Posterior cingulate gyrus (tissue), 11 donors: Measurements from ENCODE around the gene GRIK4.

ENCODE experiments used
- DNase-seq, 10 donors: peaks; one replicate each; pipeline versions ENCODE4 v3.0.0 to v3.0.0-alpha.2; 2020 to 2021; ENCODE audit warnings: mixed read lengths in 3 of 10
- intact Hi-C: fragments of 100-400 bp; cut with DNase I; formaldehyde crosslinking; loops from one replicate; pipeline ENCODE4 v1.15.1; 2023

GRIK4 gene

DNA sequence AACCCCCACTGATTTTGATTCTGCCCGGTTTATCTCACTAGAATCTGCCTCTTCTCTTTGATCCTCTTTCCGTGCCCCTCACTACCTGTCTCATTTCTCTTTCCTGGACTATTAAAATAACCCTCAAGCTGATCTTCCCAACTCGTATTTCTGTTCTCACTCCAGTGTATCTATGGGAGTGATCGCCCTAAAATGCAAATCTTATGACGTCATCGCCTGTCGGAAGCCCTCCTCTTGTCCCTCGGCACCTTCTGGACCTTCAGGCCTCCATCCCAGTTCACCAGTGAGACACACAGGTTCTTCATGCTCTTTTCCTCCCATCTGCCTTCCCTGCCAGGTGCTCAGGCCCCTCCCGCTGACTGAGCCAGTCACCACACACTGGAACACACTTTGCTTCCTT lies 277.8 kb downstream of the GRIK4 start:
- intact Hi-C loops: no loop called here
- DNase-seq: peak in 1 of 10 donors; percentile 24

DNA sequence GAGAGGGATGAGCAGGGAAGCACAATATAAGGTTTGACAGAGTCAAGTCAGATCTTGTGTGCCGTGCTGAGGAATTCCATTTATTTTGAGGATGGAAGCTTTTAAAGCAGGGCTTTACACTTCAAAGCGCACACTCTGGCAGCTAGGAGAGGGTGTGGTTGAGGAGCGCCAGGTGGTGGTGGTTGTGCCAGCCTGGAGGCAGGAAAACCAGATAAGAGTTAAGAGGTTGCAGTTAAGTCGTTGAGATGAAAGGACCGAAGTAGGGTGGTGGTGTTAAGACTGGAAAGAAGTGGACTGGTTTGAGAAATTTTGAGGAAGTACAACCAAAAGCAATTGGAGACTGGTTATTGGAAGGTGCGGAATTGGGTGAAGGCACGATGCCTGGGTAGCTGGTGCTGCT lies 280.8 kb downstream of the GRIK4 start:
- peak in 1 of 10 donors; percentile 14 for DNase-seq
- intact Hi-C loops: no loop called here

DNA sequence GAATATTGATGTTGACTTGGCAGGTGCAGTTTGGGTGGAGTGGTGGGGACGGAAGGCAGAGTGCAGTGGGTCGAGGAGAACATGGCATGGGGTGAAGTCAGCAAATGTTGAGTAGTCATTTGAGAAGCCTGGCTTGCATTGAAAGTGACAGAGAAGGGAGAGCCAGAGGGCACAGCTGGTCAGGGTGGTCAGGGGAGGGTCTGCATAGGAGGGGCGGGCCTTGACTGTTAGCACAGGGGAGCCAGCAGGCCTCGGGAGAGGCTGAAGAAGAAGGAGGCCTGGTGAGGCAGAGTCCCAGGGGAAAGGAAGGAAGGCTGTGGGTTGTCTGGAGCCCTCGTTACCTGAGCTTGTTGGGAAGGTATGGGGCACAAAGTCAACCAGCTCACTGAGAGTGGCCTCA lies 281.6 kb downstream of the GRIK4 start:
- no peak for DNase-seq
- intact Hi-C loops: no loop called here

DNA sequence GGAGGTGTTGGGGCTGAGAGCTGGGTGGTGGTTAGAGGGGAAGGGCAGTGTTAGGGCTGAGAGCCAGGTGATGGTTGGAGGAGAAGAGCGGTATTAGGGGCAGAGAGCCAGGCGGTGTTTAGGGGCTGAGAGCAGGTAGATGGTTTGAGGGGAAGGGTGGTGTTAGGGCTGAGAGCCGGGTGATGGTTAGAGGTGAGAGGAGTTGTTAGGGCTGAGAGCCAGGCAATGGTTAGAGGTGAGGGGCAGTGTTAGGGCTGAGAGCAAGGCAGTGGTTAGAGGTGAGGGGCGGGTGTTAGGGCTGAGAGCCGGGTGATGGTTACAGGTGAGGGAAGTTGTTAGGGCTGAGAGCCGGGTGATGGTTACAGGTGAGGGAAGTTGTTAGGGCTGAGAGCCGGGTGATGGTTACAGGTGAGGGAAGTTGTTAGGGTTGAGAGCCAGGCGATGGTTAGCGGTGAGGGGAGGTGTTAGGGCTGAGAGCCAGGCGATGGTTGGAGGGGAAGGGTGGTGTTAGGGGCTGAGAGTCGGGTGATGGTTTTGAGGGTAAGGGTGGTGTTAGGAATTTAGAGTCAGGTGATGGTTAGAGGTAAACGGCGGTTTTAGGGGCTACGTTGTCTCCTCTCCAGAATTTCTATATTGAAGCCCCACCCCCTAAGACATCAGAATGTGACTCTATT lies 282.4 kb downstream of the GRIK4 start:
- intact Hi-C loops: no loop called here
- no peak for DNase-seq

DNA sequence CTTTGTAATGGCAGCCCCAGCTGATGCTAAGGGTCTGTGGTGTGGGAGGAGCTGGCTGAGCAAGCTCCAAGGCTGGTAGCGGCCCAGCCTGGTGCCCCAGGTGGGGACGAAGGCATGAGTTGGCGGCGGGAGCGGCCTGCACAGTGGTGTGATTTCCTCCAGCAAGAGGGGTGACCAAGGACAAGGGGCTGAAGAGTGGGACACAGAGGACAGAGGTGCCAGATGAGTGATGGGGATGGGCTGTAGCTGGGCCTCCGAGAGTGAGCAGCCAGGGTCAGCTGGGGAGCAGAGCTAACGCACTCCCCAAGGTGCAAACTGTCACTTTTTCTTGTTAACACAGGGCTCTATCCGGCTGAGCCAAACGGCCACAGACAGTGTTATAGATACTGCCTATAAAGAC lies 283.2 kb downstream of the GRIK4 start:
- intact Hi-C loops: no loop called here
- DNase-seq: peak in 1 of 10 donors; percentile 69

DNA sequence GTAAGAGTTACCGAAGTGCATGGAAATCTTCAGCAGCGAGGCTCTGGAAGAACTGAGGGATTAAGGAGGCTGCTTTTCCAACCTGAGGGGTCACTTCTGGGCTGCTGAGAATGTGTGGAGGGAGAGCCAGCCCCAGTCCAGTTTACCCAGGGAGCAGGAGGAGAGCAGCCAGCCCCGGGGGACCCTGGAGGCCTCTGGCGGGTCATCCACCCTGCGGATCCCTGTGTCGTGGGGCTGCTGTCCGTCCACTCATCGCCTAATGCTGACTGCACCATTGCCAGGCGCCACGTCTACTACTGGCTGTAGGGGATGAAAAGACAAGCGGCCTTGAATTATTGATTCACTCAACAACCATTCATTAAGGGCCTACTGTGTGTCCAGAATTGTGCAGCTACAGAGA lies 283.6 kb downstream of the GRIK4 start:
- intact Hi-C loops: no loop called here
- DNase-seq: no peak

DNA sequence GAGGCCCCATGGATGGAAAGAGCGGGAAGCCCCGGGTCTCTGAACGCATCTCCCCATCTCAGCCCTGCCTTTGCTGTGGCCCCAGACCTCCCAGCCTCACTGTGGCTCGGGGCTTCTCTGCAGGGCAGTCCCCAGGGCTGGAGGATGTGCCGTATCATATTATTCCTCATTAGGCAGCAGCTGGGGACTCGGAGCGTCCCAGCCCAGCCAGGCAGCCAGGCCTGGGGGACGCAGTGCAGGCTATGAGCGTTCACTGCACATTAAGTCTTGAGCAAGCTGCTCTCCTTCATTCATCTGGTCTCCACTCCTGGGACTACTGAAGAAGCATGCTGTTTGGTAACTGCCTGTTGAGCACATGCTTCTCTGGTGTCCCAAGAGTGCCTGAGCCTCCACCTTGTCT lies 285.6 kb downstream of the GRIK4 start:
- intact Hi-C loops: no loop called here

DNA sequence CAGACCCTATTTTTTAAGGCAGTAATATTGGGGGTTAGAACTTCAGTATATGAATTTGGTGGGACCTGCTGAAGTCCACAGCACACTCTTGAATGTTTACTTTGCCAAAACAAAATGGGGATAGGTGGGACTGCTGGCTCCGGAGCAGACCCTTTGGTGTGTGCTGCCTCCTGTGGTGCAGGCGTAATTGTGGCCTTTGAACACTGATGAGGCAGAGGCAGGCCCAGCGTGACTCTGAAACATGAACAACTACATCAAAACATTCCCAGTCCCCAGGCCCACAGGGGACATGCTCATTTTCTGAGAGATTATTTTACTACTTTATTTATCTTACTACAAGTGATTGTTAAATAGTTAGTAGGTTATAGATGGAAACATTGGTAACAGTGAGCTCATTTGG lies 287.3 kb downstream of the GRIK4 start:
- peak in 1 of 10 donors; percentile 28 for DNase-seq
- intact Hi-C loops: no loop called here

More for the DNA sequence above, 285.6 kb downstream of the GRIK4 start:
- no peak for DNase-seq

DNA sequence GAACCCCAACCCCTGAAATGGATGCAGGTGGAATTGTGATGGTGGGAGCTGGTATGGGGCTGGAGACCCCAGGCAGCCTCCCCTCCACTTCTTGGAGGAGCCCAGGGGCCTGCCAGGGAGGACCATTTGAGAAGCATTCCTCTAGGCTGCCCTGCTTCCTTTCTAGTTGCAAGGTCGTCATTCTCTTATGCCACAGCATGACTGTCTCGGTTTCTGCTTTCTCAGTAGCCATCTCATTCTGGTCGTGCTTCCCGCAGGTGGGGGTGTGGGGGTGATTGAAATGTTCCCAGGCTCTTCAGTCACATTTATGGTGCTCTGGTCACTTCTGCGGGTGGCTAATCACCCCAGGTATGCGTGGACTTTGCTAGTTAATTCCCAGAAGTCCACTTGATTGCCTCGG lies 288.7 kb downstream of the GRIK4 start:
- intact Hi-C loops: no loop called here
- DNase-seq: no peak

DNA sequence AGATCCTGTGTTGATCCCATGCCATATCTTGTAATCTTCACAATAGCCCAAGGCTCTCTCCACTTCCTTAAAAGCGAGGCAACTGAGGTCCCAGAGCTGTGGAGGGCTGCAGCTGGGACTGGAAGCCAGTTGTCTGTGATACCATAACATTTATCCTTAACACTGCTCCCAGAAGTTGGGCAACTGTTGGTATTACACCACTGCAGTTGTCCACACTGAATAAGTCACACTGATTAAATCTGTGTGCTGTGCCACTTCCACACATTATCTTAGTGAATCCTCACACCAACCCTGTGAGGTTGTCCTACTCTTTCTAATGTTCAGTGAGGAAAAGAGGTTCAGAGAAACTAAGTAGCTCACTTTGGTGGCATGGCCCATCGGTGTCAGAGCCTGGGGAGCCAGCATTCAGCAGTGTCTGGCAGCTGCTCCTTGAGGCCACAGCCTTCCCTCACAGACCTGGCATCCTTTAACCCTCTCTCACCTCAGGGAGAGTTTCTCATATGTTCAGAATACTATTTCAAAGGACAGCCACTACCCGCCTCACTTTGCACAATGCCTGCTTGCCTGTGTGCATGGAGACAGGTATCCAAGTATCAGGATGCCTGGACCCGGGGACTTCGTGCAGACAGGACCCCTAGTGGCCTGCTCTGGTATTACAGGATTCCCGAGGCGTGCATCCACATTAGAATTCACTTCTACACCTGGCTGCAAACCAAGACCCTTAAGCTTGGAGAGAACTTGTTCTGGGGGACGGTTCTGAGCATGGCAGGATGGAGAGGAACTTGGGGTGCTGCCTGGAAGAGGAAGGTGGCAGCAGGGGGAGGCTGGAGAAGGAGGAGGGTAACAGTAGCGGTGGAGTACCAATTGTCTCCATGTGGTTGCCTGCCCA lies 290.5 kb downstream of the GRIK4 start:
- DNase-seq: peak; percentile 50 to 95 (median 78)
- intact Hi-C loops: loop anchor here (1.0 kb wide), 1 partner anchor 291 kb away; the partner anchor contains the start of gene GRIK4

DNA sequence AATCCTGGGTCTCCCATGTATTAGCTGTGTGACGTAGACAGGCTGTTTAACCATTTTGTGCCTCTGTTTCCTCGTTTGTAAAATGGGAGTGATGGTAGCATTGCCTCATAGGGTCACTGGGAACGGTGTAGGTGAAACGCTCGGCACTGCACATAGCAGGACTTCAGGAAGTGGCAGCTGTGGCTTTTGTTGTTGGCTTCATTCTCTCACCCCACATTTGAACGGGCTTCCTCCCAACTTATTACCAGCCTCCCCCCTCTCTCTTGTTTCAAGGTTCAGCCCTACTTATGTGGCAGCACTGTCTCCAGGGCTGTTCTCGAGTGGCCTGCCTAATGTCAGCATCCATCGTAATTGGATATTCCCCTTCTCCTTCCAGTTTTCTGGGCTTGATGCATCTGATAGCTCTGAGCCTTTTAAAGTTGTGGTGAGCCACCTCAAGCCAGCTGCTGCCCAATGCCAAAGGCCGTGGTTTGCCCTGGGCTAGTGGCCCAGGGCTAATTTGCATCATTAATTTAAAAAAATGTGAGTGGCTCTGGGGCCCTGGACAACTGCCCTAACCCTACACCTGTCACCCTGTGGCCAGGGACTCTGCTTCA lies 294.5 kb downstream of the GRIK4 start:
- intact Hi-C loops: no loop called here
- DNase-seq: no peak

DNA sequence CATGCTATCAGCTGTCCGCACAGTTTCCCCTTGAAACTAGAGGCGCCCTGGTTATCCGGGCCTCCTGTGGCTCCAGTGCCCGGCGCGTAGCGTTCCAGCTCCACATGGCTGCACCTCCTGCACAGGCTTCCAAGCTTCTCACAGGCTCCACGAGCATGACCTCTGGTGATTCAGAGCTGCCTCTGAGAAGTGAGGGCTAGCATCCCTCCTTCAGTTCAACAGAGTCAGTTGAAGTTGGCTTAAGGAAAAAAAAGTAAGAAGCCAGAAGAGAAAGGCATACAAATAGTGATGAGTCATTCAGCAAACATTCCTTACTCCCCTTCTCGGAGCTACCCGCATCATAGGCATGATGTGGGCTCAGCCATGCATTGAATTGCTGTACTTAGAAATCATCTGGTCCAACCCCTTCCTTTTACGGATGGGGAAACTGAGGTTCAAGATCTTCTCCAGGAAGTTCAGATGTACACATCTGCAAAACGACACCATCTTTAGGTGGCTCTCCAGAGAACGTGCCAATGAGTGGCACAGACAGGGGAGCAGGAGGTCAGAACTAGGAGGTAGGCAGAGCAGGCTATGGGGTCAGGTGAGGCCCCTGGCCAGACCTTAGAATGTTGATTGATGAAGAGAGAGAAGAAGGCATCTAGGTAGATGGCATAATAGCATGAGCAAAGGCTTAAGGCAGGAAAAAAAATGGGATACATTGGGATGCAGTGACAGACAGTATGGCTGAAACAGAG lies 296.0 kb downstream of the GRIK4 start:
- DNase-seq: no peak
- intact Hi-C loops: no loop called here

DNA sequence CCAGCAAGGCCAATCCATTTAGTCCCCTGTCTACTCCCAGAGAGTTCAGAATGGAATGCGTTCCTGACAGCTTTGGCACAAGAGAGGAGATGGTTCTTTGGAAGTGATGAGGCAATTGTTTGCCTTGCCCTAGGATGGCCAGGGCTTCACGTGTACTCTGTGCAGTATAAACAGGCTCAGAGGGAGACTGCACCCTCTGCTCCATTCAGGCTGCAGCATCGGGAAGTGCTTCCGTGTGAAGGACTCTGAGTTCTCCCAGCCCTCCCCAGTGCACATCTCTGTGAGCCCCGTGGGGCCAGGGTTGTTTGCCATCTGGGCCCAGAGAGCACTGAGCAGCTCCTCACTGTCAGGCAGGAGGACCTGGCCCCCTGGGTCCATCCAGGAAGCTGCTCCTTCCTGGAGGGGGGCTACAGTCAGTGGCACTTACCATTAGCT lies 297.1 kb downstream of the GRIK4 start:
- intact Hi-C loops: no loop called here
- no peak for DNase-seq

DNA sequence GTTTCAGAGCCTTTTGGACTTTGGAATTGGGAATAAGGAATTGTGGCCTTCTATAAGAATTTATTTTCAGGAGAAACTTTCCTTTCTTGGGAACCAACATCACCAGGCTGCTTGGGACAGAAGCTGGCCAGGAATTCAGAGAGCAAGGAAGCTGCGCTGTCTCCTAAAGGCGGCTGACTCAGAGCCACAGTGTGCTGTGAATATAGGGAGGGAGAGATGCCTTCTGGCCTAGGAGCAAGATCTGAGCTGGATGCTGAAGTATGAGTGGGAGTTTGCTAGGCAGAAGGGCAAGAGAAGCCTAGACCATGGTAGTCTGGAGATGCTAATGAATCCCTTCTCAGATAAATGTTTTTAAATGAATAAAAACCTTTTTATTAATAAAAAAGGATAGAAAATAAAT lies 298.7 kb downstream of the GRIK4 start:
- intact Hi-C loops: no loop called here
- DNase-seq: peak in 2 of 10 donors; percentile 14 to 68

DNA sequence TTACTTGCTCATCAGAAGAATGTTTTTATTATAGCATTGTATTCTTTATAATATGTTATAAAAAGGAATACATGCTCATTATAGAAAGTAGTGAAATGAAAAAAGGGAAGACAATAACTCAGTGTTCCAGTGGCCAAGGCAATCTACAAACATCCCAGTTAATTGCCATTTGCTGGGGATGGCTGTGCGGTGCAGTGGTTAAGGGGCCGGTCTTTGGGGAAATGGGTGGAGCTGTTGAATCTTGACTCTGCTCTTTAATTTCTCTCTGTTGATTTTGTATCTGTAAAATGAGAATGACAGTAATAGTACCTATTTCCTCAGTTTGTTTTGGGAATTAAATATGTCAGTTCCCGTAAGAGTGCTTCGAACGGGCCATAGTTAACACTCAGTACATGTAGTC lies 299.7 kb downstream of the GRIK4 start:
- intact Hi-C loops: no loop called here
- no peak for DNase-seq

DNA sequence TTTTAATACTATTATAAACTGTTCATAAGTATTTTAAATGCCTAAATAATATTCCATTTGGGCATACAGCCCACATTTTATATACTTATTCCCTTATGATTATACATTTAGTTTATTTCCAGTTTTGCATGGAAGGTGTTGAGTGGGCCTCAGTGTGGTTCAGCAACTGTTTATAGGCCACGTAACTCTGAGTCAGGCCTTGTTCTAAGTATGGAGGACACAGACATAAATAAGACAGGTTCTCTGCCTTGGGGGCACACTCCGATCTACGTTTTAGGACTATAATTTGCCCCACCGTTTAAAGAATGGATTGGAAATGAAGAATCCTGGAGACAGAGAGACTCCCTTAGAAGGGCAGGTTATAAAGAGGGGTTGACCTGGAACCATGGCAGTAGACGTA lies 300.2 kb downstream of the GRIK4 start:
- intact Hi-C loops: no loop called here
- DNase-seq: no peak

DNA sequence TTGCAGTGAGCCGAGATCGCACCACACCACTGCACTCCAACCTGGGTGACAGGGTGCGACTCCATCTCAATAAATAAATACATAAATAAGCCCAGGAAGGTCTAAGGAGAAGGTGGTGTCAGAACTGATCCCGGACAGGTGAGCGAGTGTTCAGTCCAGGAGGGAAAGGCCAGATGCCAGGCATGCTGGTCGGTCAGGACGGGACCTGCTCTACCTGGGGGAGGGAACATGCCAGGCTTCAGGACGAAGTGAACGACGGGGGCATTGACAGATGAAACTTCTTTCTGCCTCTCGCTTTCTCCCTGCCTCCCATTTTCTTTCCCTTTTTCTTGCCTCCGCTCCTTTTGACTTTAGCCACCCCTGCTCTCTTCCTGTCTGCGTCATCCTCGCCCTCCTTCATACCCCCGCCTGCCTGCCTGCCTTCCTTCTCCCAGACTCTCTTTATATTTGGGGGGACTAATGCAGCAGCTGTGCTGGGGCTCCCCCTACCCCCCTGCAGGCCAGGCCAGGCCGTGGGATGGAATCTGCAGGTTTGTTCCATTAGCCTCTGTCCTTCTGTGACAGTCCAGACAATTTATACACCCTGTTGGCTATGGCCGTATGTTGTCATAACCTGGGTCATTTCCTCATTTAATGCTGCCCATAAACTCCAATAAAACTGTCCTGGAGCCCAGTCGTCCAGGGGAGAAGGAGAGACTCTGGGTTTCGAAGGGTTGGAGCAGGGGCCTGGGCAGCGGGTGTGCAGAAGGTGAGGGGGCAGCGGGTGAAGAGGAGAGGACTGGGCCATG lies 303.2 kb downstream of the GRIK4 start:
- intact Hi-C loops: no loop called here
- DNase-seq: peak in 2 of 10 donors; percentile 39 to 56

DNA sequence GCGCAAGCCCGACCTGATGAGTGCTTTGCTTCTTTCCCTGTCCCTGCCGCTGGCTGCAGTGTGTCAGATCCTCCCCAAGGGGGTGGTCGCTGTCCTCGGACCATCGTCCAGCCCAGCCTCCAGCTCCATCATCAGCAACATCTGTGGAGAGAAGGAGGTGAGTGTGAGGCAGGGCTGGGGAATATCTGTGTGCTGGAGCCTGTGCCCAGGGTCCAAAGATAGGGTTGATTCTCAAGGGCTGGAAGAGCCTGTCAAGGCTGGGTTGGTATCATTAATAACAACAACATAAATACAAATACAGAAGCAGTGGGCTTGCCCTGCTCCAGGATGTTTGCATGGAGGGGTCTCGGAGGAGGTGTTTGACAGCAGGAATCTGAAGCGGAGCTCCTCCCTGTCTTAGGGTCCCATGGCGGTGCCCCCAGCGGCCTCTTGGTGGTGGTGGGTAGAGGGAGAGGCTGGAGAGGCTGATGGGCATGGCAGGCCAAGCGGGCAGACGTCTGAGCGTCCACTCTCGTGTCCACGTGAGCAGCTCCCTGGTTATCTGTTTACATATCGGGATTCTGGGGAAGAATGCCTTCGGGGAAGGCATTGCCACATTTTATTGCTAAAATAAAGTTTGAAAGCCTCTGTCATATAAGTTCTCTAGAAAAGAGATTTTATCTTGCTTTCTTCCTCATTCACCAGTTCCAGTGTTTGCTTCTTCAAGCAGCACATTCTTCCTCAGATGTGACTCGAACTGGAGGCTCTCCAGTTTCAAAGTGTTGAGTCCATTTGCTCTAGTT lies 304.0 kb downstream of the GRIK4 start:
- intact Hi-C loops: no loop called here
- DNase-seq: peak in 2 of 10 donors; percentile 64 to 72

DNA sequence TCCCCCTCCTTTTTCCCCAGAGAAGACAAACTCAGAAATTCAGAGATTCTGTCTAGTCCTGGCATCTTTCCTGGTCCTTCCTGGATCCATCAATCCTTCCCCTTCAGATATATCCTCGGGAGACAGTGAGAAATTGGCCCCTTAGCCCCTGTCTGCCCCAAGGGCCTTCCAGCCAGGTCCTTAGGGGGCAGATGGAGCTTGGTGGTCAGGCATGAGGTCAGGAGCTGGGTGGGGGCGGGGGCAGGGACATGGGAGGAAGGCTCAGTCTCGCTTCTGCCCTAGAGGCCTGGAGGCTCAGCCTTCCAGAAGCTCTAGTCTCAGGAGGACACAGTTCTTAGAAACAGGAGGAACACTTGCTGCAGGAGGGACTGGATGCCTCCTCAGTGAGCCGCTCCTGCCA lies 304.6 kb downstream of the GRIK4 start:
- peak in 2 of 10 donors; percentile 12 to 67 for DNase-seq
- intact Hi-C loops: no loop called here
